Lung (tissue), 12 donors: Measurements from ENCODE around the gene MTA2. TPM values are rescaled to one million over a fixed set of nuclear protein-coding genes. Genes with fewer than 3 reads are reported as not detected.
"Not testable (repeated sequence)": the region's sequence is repeated elsewhere in the genome, so short reads cannot be mapped to it uniquely, and the experiment has no call there.

Experiments used
- ATAC-seq: fragments of 200-7000 bp; cut with Tn5 transposase; one replicate; pipeline ENCODE4 v1.9.1; 2020; ENCODE audit warnings: moderate number of reproducible peaks; ENCODE audit not compliant: insufficient read depth, low FRiP score
- DNase-seq, 3 donors: peaks; one replicate each; pipeline ENCODE4 v3.0.0-alpha.2; 2013 to 2017
- H3K27ac ChIP-seq, 2 donors: one replicate each; pipeline ENCODE4 v1.5.1; 2013; ENCODE audit warnings: mild to moderate bottlenecking in 2 of 2, moderate library complexity in 2 of 2, control low read depth in 1 of 2, inconsistent platforms in 1 of 2, low read depth in 1 of 2, low read length in 1 of 2
- H3K27me3 ChIP-seq, 3 donors: one replicate each; pipeline ENCODE4 v1.5.1; 2013; ENCODE audit warnings: low read length in 2 of 3; ENCODE audit not compliant: control insufficient read depth in 3 of 3, insufficient read depth in 3 of 3
- H3K36me3 ChIP-seq, 4 donors: one replicate each; pipeline ENCODE4 v1.5.1; 2013; ENCODE audit warnings: low read length in 4 of 4, mild to moderate bottlenecking in 1 of 4, moderate library complexity in 1 of 4; ENCODE audit not compliant: control insufficient read depth in 4 of 4, insufficient read depth in 4 of 4
- H3K4me1 ChIP-seq, 5 donors: one replicate each; pipeline ENCODE4 v1.5.1; 2013; ENCODE audit warnings: low read length in 5 of 5, mild to moderate bottlenecking in 2 of 5, moderate library complexity in 1 of 5; ENCODE audit not compliant: control insufficient read depth in 5 of 5, insufficient read depth in 5 of 5
- H3K4me3 ChIP-seq: one replicate; pipeline ENCODE4 v1.5.1; 2013; ENCODE audit warnings: mild to moderate bottlenecking, control low read depth, moderate library complexity
- H3K9ac ChIP-seq, 2 donors: one replicate each; pipeline ENCODE4 v1.5.1; 2013; ENCODE audit warnings: low read length in 2 of 2, control low read depth in 1 of 2; ENCODE audit not compliant: insufficient read depth in 1 of 2
- H3K9me3 ChIP-seq, 4 donors: one replicate each; pipeline ENCODE4 v1.5.1; 2013; ENCODE audit warnings: low read length in 3 of 4, mild to moderate bottlenecking in 1 of 4, moderate library complexity in 1 of 4; ENCODE audit not compliant: control insufficient read depth in 4 of 4, insufficient read depth in 3 of 4
- CTCF ChIP-seq: IDR thresholded peaks from 2 replicates; pipeline ENCODE4 v1.5.1; 2012; ENCODE audit warnings: mild to moderate bottlenecking; ENCODE audit errors: control extremely low read depth, extremely low read depth
- WGBS, 2 donors: extraction: QIAGEN DNeasy Blood & Tissue Kit; methylation state at CpG; one replicate each; pipeline ENCODE4 v1.1.7; 2013; 5-methylcytosine and 5-hydroxymethylcytosine counted together
- polyA plus RNA-seq, 2 donors: library from polyadenylated mRNA; stranded (reverse); fragments of 200-250 nt; gene quantifications; one replicate each; pipeline ENCODE4 v1.2.1, GENCODE V29; 2013
- total RNA-seq, 2 donors: library from RNA; depleted of rRNA in 1 of 2; stranded (reverse); fragments of >200 nt in 1 of 2; gene quantifications; one replicate each; pipeline ENCODE4 v1.2.1, GENCODE V29; 2014 to 2021
- donor health status: control.
- donor health status: control.
- donor health status: Bipolar disorder and iron deficiency.
- donor health status: healthy.
- donor health status: DM: yes; HTN: yes; CAD: no.

Gene MTA2
- total and polyA plus RNA-seq, 4 donors, result 53.7 to 74.4 (median 59.6) TPM

GRCh38 chr11:62592146-62592815 lies 9.4 kb downstream of the MTA2 start:
- peak overlapping the region; percentile 31 to 58 for H3K9ac ChIP-seq
- ATAC-seq (no peak), DNase-seq (no peak)
- peak overlapping the region; percentile 18 for H3K4me3 ChIP-seq
- H3K4me1 ChIP-seq, result peaks cover 0 to 11% (median 0%) of the 10 kb centered on the region in 5 donors
- H3K27ac ChIP-seq, result peak overlapping the region; percentile 87 to 97
- WGBS, 2 donors, result 12 to 13% methylated on average over 17 of the region's 17 CpGs
- H3K9me3 ChIP-seq, result no peaks in the 10 kb centered on the region
- H3K36me3 ChIP-seq, result peaks cover 25 to 43% (median 29%) of the 10 kb centered on the region in 4 donors
- TF ChIP-seq CTCF, result no peak
- H3K27me3 ChIP-seq, result no peaks in the 10 kb centered on the region

- Histone ChIP-seq H3K4me3 (peak within 1 kb of the TSS; percentile 85), H3K9ac (peak within 1 kb of the TSS; percentile 50 to 98), H3K27ac (peak within 1 kb of the TSS; percentile 87 to 97), H3K9me3 (no peaks in the 10 kb centered on the region), H3K4me1 (peaks cover 0 to 11% (median 0%) of the 10 kb centered on the region in 5 donors), H3K27me3 (no peaks in the 10 kb centered on the region), H3K36me3 (peaks cover 21 to 39% (median 27%) of the 10 kb centered on the region in 4 donors)
- WGBS, 2 donors, result 0% methylated on average over 58 of the region's 58 CpGs
- ATAC-seq, result peak; percentile 97
- no peak for TF ChIP-seq CTCF
- DNase-seq, result peak; percentile 98 to 100 (median 99)
These were observed 10.1 kb downstream of the MTA2 start, which contains the start of gene TUT1 for GRCh38 chr11:62591448-62592145. TSS of gene TUT1 (minus strand) at chr11:62591523. CDS start at chr11:62591485, 38 bp downstream.

- Histone ChIP-seq H3K27ac (no peak overlapping the region), H3K9ac (no peak overlapping the region), H3K36me3 (peaks cover 5 to 20% (median 19%) of the 10 kb centered on the region in 4 donors), H3K27me3 (no peaks in the 10 kb centered on the region), H3K4me3 (no peak overlapping the region), H3K9me3 (no peaks in the 10 kb centered on the region), H3K4me1 (peaks cover 0 to 11% (median 0%) of the 10 kb centered on the region in 5 donors)
- no peak for TF ChIP-seq CTCF
- DNase-seq (no peak), ATAC-seq (no peak)
- WGBS, 2 donors, result 69 to 74% methylated on average over 18 of the region's 18 CpGs
These were observed 12.6 kb downstream of the MTA2 start for GRCh38 chr11:62588966-62589637.

GRCh38 chr11:62585356-62585755 lies 16.3 kb downstream of the MTA2 start:
- not testable (repeated sequence) for ATAC-seq, H3K27me3 ChIP-seq, DNase-seq, H3K9me3 ChIP-seq, H3K4me1 ChIP-seq, H3K27ac ChIP-seq, H3K9ac ChIP-seq, H3K4me3 ChIP-seq
- H3K36me3 ChIP-seq, result peaks cover 5 to 26% (median 24%) of the 10 kb centered on the region in 4 donors
- 95 to 97% methylated on average over 7 of the region's 7 CpGs for WGBS, 2 donors

- H3K4me1 ChIP-seq, H3K4me3 ChIP-seq, H3K9me3 ChIP-seq, DNase-seq, H3K9ac ChIP-seq, H3K27ac ChIP-seq, H3K27me3 ChIP-seq, ATAC-seq: not testable (repeated sequence)
- 95 to 96% methylated on average over 4 of the region's 4 CpGs for WGBS, 2 donors
- peaks cover 2 to 25% (median 23%) of the 10 kb centered on the region in 4 donors for H3K36me3 ChIP-seq
These were observed 19.9 kb downstream of the MTA2 start for GRCh38 chr11:62581735-62582134.
